Activated CD4-positive, alpha-beta memory T cell treated with anti-CD3 and anti-CD28 coated beads, Interleukin-2, amount 10 ng/mL, durations not matched to agents 7 days and 5 days (primary cell): Measurements from ENCODE around the gene KY. TPM values are rescaled to one million over a fixed set of nuclear protein-coding genes. Genes with fewer than 3 reads are reported as not detected.

Experiments used
- total RNA-seq, 2 experiments: library from RNA; stranded (reverse); gene quantifications; one replicate each; pipeline ENCODE4 v1.2.3, GENCODE V29; 2021

Gene KY
- total RNA-seq, 2 experiments from 2014 or later, result not detected

Other genes starting within 250 kb of the KY start
- 10 to 100 TPM; 27.3 to 27.4 TPM for gene ANAPC13, start 165.0 kb downstream of the KY start, total RNA-seq
- 10 to 100 TPM; 22.4 to 24.2 TPM for gene CEP63, start 165.0 kb downstream of the KY start, total RNA-seq
- gene EPHB1, start 144.2 kb upstream of the KY start, total RNA-seq, result 1 to 10 TPM in 1 of 2 experiments, under 1 TPM in 1; 0.80 to 1.2 TPM